GM21423 (cell line): ENCODE results near the gene PCBD2.
"Not testable (repeated sequence)": the region's sequence is repeated elsewhere in the genome, so short reads cannot be mapped to it uniquely, and the experiment has no call there.

Experiments used
- ATAC-seq: cut with Tn5 transposase; IDR thresholded peaks from one replicate; pipeline ENCODE4 v1.9.1; 2021; ENCODE audit warnings: mild to moderate bottlenecking, moderate library complexity; ENCODE audit not compliant: unreplicated experiment

Gene PCBD2

DNA sequence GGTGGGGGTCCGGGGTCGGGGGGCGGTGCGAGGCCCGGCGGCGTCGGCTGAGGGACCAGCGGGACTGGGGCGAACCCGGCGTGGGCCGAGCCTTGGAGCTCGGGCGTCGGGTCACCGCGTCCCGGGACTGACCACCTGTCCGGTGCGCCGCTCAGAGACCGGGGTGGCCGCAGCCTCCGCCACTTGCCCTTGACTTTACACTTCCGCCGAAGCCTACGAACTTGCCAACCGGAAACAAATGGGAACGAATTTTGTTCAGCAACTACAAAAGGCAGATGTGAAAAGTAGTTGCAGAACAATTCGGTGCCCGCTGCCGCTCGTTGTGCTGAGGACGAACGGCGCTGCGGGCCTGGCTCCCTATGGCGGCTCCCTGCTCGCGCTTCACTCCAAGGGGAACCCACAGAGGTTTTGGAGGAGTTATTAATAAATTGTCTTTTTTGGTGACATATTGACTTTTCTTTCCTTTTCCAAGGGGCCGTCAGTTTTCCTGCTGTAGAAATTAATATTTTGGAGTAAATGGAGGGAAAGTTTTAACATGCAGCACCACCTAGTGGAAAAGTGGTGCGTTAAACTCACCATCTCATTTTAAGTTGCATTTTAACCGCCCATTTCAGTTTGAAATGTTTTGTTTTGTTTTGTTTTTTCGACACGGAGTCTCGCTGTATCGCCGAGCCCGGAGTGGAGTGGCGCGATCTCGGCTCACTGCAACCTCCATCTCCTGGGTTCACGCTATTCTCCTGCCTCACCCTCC, 490 bp downstream of the PCBD2 start:
- peak; percentile 31 for ATAC-seq

DNA sequence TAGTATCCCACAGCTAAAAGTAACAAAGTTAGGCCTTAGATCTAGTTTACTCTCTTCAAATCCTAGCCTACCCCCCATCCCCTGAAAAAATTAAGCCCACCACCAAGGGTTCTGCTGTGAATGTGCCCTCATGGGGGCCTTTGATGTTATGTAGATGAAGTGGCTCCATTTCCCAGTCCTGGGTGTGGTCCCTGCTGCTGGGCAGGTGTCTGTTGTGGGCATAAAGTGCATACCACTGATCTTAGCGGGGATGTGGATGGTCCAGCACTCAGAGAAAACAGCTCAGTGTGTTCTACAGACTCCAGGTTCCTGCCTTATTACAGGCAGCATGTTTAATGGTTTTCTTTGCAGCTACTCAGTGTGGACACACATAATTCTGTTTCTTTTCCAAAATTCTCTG, 1.9 kb downstream of the PCBD2 start:
- ATAC-seq: no peak

DNA sequence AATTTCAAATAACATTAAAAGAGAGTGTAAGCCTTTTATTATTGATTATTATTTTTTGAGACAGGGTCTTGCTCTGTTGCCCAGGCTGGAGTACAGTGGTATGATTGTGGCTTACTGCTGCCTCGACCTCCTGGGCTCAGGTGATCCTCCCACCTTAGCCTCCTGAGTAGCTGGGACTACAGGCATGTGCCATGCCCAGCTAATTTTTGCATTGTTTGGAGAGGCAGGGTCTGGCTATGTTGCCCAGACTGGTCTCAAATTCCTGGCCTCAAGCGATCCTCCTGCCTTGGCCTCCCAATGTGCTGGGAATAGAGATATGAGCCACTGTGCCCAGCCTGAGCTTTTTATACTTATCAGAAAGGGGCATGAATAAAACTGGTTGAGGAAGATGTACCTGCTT, 5.8 kb downstream of the PCBD2 start:
- not testable (repeated sequence) for ATAC-seq

DNA sequence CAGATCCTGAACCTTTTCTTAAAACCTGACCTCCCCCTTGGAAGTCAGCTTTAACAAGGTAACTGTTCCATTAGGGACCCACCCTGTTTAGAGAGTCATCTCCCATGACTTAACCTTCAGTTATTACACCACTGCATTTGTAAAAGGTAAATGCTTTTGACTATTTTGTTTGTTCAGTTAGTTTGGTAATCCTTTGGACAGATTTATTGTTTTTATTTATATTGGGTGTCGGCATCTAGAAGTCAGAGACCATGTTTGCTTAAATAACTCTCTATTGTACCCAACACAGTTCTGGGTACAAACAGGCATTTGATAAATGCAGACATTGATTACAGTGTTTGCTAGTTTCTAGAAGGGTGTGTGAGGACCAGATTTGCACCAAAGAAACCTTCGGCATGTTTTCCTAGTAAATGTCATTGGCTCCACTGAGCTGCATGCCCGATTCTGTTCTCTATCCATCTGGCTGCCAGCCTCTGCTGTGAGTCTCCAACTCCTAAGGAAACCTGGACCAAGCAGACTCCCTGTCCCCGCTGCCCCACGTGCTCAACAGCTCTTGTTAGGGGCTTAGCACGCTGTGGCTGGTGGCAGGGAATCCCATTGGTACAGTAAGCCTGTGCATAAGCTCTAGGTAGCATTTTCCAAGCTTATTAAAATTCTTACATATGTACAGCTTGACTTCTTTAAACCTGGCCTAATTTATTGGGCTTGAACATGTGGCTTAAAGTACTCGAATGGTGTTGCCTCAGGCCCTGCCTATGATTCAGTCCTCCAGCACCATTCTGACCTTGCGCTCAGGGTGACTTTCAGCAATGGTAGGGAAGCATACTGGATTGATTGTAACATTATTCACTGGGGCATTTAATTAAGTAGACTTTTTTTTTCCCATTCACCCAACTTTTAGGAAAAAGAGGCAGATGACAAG, 6.6 kb downstream of the PCBD2 start:
- ATAC-seq: no peak

DNA sequence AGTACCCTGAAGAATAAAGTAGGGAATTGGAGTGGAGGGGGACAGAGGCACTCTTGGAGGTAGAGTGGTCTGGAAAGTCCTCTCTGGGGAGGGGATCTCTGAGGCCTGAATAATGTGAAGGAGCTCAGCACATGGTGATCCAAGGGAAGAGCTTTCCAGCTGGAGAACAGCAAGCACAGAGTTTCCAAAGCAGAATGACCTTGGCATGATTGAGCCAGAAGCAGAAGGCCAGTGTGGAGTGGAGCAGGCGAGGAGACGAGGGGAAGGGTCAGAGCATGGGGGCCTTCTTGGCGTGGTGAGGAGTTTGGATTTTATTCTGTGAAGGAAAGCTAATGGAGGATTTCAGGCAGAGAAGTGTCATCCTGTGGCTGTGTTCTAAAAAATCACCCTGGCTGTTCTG, 8.3 kb downstream of the PCBD2 start:
- no peak for ATAC-seq

DNA sequence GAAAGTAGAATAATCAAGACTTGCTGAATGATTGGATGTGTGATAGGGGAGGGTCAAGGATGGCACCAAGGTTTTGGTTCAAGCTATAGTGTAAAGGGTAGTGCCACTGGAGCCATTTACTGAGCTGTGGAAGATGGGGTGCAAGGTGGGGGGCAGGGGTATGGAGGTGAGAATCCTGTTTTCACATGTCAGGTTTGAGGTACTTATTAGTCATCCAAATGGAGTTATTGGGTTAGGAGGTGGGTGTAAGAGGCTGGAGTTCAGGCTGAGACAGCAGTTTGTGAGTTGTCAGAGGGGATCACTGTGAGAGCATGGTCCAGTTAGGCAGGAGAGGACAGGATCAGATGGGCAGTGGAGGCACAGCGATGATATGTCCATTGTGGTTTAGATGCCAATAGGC, 8.9 kb downstream of the PCBD2 start:
- no peak for ATAC-seq

DNA sequence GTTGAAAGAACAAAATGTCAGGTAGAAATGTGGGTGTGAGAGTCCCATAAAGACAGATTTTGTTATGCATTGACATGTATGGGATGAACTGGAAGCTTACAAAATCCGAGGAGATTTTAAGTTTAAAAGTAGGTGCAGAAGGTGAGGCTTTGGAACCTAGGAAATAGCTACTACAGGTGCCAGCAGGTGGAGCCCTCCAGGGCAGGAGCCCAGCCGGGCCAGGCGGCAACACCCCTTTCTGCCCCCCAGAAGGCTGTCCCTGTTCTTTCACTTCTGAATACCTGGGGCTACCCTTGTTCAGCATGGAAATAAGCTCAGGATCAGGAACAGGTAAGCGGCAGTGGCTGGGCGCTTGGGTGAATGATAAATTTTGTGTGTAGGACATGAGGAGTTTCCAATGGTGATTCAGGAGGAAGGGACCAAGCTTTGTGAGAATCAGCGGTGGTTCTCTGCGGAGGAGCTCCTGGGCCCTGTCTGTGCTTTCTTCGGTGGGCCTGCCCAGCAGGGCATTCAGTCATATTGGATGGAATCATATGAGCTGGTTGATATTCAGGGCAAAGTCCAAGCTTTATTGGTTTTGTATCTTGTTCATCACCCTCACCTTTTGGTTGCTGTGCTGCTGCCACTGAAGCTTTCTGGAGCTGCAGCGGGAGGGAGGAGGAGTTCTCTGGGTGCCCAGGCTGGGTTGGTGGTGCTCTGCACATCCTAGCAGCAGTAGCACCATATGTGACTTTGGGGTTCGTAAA, 12.3 kb downstream of the PCBD2 start:
- no peak for ATAC-seq

DNA sequence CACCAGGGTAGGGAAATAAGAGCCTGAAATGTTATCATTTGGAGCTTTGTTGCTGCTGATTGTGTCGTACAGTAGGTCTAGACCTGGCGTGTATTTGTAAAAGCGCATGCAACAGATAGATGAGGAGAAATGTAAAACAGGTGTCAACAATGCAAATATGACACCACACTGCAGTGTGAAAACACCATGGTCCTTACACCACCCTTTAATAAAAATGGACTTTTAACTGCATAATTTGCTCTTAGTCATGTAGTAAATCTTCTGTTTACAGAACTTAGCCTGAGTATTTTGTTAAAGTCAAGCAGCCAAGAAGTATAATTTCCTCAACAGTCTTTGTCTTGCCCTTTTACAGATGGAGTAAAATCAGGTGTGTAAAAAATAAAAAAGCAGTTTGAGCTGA, 13.9 kb downstream of the PCBD2 start:
- ATAC-seq: no peak

DNA sequence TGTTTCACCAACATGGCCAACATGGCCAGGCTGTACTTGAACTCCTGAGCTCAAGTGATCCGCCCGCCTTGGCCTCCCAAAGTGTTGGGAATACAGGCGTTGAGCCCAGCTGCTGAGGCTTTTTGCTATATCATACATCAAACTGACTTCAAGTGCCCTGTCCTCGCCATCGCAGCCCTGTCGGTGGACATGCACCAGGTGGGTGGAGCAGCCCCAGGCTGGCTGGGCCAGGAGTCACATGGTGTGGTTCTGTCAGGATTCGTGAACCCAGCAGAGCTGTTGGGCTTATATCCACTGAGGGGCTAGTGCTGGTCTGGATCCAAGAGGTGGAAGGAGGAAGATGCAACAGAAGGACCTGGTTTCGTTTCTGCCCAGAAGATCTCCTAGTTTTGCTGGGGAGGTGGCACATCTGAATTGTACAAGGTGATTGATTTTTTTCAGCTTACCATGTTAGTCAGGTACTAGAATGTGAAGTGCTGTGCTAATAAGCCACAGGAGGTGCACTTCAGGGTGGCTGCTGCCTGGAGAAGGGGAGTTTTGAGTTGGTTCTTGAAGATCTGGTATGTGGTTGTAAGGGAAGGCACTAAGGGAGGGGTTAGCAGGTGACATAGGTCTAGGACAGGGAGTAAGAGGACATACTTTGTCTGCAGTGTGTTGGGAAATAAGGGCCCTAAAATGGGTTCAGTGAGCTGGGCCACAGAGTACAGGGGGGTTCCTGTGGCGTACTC, 16.1 kb downstream of the PCBD2 start:
- no peak for ATAC-seq

DNA sequence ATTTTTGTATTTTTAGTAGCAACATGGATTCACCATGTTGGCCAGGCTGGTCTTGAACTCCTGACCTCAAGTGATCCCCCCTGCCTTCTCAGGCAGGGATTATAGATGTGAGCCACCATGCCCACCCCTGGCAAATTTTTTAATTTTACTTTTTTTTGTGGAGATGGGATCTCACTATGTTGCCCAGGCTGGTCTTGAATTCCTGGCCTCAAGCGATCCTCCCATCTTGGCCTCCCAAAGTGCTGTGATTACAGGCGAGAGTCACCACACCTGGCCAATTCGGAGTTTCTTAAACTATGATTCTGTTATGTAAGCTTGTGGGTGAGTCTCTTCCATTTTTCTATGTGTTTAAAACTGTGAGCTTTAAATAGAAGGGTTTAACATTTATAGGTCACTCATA, 27.6 kb downstream of the PCBD2 start:
- no peak for ATAC-seq

DNA sequence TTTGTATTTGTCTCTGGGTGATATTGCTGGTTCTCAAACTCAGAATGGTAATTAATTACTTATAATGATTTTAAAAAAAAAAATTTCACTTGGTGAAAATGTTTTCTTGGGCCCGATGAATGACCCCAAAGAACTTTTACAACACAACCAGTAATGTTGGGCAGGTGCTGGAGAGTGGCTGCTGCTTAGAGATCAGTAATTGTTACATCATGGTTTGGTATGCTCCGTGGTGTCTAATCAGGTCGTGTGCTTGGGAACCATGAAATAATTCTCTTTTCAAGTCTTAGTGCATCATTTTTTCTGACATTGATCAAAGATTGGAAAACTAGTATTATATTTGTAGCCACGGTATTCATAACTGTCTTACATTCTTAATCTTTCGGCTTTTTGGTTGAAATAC, 29.3 kb downstream of the PCBD2 start:
- no peak for ATAC-seq

DNA sequence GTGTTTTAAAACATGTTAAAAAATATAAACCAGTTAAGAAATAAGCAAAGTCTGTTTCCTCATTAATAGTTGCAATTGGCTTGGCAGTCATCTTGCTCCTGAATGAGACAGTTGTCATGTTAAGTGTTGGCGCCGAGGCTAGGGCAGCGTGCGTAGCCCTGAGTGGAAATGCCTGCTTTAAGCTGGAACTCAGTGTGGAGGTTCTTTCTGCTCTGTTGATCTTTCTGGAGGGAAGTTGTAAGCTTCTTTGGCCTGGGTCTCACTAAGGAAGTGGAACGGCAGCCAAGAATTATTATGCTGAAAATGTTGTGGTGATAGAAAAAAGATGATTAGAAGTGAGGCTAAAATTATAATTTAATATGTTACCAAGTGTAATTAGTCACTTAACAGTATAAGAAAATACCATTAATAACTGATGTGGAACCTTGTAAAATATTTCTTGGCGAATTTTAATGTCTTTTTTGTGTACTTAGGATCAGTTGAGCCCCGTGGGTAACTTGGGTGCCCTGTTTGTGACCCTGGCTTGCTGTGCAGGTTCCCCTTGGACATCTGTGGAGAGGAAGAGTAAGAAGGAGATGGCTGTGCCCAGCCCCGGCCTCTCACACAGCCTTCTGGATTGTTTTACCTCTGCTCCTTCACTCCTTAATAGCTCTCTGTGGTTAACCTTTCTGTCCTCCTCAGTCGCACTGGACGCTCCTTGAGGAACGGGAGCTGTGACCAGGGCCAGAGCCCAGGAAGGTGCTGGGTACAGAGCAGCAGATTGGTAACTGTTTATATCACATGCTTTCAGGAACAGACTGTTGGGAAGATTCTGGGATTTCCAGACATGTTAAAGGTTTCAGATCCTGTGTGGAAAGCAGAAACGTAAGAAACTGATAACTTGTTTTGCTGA, 31.0 kb downstream of the PCBD2 start:
- no peak for ATAC-seq

DNA sequence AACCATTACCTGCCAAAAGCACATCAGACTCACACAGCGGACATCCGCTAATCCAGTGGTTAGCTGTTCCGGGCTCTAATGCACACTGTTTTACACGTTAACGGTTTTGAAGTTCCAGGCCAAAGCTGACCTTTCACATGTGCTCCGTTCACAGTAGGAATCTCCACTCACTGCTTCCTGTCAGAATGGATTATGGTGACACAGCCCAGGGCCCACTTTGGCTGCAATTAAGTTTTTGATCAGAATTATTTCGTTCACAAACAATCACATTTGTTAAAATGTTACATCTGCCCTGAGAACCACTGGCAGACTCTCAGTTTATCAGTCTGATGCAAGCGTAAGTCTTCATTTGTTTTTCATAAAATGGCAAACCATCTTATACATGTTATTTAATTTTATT, 32.6 kb downstream of the PCBD2 start:
- ATAC-seq: no peak

DNA sequence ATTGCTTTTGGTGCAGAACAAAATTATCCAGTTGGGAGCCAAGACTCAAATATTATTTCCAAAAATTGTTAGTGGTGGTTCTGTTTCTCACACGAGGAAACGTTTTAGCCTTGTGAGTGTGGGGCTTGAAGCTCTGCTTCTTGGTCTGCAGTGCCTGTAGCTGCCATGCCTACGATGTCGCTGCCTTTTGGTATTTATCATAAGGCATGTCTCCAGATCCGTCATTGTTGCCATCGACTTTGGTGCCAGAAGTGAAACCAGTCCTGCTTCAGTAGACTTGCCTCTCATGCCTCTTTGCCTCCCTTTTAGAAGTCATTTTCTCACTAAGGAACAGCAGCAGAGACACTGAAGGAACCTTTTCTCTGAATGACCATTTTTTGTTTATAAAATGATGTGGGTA, 33.1 kb downstream of the PCBD2 start:
- no peak for ATAC-seq

DNA sequence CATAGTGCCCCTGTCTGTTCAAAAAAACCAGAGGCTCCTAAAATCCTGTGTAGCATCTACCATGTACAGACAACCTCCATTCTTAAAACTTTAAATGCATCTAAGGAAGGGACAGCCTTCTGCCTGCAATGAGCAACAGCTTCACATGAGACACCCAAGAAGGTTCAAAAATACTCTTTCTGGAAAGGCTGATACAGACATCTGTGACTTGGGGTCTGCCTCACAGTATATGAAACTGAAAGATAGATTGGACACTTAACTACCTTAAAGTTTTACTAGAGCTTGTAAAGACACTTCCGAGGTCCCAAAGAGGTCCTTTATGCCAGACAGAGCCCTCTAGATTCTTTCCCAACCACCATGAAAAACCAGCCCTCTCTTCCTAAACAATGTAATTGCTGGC, 34.6 kb downstream of the PCBD2 start:
- ATAC-seq: no peak

DNA sequence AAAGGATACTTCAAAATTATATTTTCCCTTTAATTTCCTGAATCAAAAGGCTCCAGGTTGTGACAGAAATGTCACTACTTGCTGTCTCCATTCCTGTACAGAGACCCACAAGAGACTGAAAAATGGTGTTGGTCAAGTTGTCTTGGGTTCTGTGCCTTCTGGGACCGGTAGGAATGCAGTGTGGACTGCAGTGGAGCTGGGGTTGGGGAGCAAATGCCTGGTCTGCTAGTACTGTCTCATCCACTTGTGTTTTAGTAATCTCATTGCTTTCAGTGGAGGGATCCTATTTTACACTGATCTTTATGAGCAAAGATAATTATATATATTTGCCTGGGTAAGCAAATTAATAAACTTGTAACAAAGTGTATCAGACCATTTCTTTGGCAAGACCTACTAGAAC, 38.6 kb downstream of the PCBD2 start:
- ATAC-seq: no peak

DNA sequence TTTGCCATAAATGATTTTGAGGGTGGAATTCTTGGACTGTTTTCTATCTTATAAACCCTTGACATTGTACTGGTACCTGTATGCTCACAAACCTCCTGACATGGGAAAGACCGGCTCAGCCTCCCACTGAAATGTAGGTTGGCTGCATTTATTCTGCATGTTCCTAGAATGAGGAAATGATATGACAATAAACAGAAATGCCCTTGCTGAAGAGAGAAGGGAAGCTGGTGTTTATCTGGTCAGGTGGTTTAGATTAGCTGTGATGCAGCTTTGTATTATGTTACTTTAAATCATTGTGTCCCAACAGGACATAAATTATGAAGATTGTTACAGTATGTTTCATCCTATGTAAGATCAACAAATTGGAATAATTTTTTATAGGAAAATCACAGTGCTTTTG, 39.7 kb downstream of the PCBD2 start:
- ATAC-seq: no peak

DNA sequence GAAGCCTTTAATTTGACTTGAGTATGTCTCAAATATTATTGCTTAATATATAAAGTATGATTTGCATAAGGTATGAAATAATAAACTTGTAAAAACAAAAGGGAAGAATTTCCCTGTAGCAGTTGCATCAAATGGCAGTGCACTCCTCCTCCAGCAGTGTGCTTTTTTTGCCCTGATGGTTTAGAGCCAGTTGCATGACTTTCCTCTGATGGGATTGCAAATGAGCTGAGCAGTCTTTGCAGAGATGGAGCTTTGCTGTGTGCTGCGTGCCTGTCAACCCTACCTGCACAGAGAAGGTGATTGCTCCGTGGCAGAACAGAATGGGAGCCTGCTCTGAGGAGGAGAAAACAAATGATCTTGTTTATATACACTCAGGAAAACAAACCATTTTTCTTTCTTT, 40.1 kb downstream of the PCBD2 start:
- ATAC-seq: no peak

DNA sequence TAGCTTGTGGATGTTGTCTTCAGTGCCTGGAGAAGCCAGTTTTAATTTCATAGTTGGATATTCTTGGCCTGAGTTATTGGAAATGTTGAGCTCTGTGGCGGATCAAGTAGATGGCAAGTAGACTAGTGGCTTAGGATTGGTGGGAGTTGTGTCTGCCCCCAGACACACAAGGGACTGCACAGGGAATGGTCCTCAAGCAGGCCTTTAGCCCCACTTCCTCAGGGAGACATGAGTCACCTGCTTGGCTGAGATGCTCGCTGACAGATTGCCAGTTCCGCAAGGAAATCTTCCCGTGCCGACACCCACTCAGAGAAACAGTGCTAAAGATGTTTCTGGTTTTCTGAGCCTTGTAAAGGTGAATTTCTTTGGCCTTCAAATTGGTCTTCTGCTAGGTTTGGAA, 44.0 kb downstream of the PCBD2 start:
- ATAC-seq: no peak

DNA sequence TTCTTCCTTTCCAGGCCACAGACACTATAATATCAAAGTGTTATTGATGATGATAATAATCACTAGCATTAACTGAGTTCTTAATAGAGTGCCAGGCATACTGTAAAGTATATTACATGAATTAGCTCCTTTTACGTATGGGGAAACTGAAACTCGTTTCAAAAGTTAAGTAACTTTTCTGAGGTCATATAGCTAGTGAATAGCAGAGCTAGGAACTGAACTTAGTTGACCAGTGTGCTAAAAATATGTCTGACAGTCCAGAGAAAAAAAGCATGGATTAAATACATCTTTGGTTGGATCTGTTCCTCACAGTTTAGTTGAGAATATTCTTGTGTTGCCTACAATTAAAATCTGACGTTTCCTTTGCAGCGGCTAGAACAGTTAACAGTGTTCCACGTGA, 44.4 kb downstream of the PCBD2 start:
- ATAC-seq: no peak
